Measurements from ENCODE around the gene SSC4D. TPM values are rescaled to one million over a fixed set of nuclear protein-coding genes. Genes with fewer than 3 reads are reported as not detected.
"Not testable (repeated sequence)": the region's sequence is repeated elsewhere in the genome, so short reads cannot be mapped to it uniquely, and the experiment has no call there.

SSC4D gene
- total RNA-seq, 4 donors from 2014 or later: 0.39 to 0.66 (median 0.46) TPM; not detected in 1

DNA sequence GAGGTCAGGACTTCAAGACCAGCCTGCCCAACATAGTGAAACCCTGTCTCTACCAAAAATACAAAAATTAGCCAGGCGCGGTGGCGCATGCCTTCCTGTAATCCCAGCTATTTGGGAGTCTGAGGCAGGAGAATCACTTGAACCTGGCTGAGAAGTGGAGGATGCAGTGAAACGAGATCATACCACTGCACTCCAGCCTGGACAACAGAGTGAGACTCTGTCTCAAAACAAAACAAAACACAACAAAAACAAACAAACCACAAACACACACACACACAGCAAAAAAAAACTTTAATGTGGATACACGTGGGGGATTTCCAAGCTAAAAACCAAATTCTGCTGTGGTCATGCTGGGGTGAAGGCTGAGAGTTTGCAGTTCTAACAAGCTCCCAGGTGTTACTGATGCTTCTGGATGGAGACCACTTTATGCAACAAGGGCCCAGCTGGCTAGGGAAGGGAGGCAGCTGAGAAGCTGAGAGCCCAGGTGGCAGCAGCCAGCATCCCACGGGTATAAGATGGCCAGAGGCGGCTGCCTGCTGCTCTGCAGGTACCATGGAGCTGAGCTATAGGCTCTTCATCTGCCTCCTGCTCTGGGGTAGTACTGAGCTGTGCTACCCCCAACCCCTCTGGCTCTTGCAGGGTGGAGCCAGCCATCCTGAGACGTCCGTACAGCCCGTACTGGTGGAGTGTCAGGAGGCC lies 15.1 kb upstream of the SSC4D start, which contains the start of gene ZP3:
Gene ZP3, plus strand, starts transcription at position 538 of the 699 bp plus-strand sequence. Its CDS starts 15 bp downstream, at position 553.
- peak; percentile 74 for DNase-seq (ENCODE audit: extremely low spot score)
- H3K36me3 ChIP-seq: no peaks in the 10 kb centered on the region
- peaks cover 0 to 31% (median 0%) of the 10 kb centered on the region in 4 donors for H3K27me3 ChIP-seq
- H3K4me3 ChIP-seq: no peak within 1 kb of the TSS
- no peak within 1 kb of the TSS for H3K27ac ChIP-seq (replicated peaks in 1 of 4)
- intact Hi-C loops (cut with DNase I): no loop called here
- peaks cover 0 to 4% (median 0%) of the 10 kb centered on the region in 4 donors for H3K9me3 ChIP-seq
- H3K4me1 ChIP-seq: no peaks in the 10 kb centered on the region
- TF ChIP-seq EP300 (IDR thresholded peaks at IDR 0.05) (no peak), POLR2A (IDR thresholded peaks at IDR 0.05; ENCODE audit: low read depth) (no peak), POLR2AphosphoS5 (IDR thresholded peaks at IDR 0.05) (no peak)
- TF ChIP-seq, protein P1, sequence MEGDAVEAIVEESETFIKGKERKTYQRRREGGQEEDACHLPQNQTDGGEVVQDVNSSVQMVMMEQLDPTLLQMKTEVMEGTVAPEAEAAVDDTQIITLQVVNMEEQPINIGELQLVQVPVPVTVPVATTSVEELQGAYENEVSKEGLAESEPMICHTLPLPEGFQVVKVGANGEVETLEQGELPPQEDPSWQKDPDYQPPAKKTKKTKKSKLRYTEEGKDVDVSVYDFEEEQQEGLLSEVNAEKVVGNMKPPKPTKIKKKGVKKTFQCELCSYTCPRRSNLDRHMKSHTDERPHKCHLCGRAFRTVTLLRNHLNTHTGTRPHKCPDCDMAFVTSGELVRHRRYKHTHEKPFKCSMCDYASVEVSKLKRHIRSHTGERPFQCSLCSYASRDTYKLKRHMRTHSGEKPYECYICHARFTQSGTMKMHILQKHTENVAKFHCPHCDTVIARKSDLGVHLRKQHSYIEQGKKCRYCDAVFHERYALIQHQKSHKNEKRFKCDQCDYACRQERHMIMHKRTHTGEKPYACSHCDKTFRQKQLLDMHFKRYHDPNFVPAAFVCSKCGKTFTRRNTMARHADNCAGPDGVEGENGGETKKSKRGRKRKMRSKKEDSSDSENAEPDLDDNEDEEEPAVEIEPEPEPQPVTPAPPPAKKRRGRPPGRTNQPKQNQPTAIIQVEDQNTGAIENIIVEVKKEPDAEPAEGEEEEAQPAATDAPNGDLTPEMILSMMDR (IDR thresholded peaks at IDR 0.05): no peak
- WGBS: 84% methylated on average over 8 of the region's 10 CpGs

DNA sequence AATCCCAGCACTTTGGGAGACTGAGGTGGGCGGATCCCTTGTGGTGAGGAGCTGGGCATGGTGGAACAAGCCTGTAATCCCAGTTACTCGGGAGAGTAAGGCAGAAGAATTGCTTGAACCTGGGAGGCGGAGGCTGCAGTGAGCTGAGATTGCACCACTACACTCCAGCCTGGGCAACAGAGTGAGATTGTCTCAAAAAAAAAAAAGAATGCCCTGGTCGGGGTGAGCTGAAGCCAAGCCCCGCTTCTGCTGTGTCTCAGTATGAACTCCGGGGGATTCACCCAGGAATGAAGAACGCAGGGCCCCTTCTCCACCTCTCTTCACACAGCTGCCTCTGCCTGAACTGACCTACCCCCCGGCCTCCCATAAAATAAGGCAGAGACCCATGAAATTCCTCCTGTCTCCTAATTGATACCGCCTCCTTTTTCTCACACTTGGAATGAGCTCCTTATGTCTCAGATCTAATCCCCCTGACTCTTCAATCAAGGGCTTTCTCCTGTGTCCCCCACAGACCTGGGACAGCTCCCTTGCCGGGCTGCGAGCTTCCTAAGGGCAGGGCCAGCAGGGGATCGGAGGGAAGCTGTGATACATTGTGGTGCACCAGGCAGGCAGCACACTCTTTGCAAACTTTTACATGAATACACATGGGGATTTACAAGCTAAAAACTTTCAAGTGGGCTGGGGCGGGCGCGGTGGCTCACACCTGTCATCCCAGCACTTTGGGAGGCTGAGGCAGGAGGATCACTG lies 14.3 kb upstream of the SSC4D start:
- intact Hi-C loops (cut with DNase I): no loop called here
- H3K4me3 ChIP-seq: no peak overlapping the region
- H3K27me3 ChIP-seq: peaks cover 0 to 31% (median 0%) of the 10 kb centered on the region in 4 donors
- no peak for TF ChIP-seq POLR2AphosphoS5 (IDR thresholded peaks at IDR 0.05)
- peak; percentile 86 for DNase-seq (ENCODE audit: extremely low spot score)
- H3K9me3 ChIP-seq: peaks cover 0 to 4% (median 0%) of the 10 kb centered on the region in 4 donors
- whole genome bisulfite sequencing: 65% methylated on average over 15 of the region's 15 CpGs
- no peak overlapping the region for H3K27ac ChIP-seq (replicated peaks in 1 of 4)
- H3K4me1 ChIP-seq: no peaks in the 10 kb centered on the region
- no peaks in the 10 kb centered on the region for H3K36me3 ChIP-seq

DNA sequence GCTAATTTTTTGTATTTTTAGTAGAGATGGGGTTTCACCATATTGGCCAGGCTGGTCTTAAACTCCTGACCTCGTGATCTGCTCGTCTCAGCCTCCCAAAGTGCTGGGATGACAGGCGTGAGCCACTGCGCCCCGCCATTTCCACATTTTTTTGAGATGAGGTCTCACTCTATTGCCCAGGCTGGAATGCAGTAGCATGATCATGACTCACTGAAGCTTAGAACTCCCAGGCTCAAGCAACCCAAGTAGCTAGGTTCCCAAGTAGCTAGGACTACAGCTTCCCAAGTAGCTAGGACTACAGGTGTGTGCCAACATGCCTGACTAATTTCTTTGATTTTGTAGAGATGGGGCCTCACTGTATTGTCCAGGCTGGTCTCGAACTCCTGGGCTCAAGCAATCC lies 11.6 kb upstream of the SSC4D start:
- WGBS: 82% methylated on average over 6 of the region's 6 CpGs
- intact Hi-C loops (cut with DNase I); DNase-seq (ENCODE audit: extremely low spot score); H3K27ac ChIP-seq (replicated peaks in 1 of 4); H3K4me3 ChIP-seq; H3K36me3 ChIP-seq; H3K9me3 ChIP-seq; H3K4me1 ChIP-seq: not testable (repeated sequence)
- peaks cover 0 to 31% (median 0%) of the 10 kb centered on the region in 4 donors for H3K27me3 ChIP-seq

DNA sequence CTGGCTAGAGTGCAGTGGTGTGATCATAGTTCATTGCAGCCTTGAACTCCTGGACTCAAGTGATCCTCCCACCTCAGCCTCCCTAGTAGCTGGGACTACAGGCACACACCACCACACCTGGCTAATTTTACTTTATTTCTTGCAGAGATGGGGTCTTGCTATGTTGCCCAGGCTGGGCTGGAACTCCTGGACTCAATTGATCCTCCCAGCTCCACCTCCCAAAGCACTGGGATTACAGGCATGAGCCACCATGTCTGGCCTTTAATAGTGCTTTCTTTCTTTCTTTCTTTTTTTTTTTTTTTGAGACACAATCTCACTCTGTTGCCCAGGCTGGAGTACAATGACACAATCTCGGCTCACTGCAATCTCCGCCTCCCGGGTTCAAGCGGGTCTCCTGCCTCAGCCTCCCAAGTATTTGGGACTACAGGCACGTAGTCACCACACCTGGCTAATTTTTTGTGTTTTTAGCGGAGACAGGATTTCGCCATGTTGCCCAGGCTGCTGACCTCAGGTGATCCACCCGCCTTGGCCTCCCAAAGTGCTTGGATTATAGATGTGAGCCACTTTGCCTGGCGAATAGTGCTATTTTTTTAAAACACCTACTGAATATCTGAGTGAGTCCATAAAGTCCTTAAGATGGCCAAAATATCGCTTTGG lies 8.3 kb upstream of the SSC4D start:
- H3K27me3 ChIP-seq; intact Hi-C loops (cut with DNase I); H3K4me1 ChIP-seq; H3K27ac ChIP-seq (replicated peaks in 1 of 4); H3K36me3 ChIP-seq; H3K9me3 ChIP-seq; H3K4me3 ChIP-seq; DNase-seq (ENCODE audit: extremely low spot score): not testable (repeated sequence)
- 93% methylated on average over 9 of the region's 10 CpGs for WGBS

DNA sequence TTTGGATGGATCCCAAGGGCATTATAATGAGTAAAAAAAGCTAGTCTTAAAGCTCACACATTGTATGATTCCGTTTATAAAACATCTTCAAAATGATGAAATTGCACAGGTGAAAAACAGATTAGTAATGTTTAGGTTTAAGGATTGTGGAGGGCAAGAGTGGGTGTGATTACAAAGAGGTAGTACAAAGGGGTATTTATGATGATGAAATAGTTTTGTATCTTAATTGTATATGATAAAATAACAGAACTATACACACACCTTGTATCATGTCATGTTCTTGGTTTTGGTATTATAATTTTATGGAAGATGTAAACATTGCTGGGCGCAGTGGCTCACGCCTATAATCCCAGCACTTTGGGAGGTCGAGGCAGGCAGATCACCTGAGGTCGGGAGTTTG lies 2.8 kb upstream of the SSC4D start:
- no peak overlapping the region for H3K4me3 ChIP-seq
- H3K36me3 ChIP-seq: no peaks in the 10 kb centered on the region
- intact Hi-C loops (cut with DNase I): no loop called here
- no peak for DNase-seq (ENCODE audit: extremely low spot score)
- TF ChIP-seq, protein P1 (IDR thresholded peaks at IDR 0.05): no peak
- TF ChIP-seq EP300 (IDR thresholded peaks at IDR 0.05) (no peak), POLR2A (IDR thresholded peaks at IDR 0.05; ENCODE audit: low read depth) (no peak), POLR2AphosphoS5 (IDR thresholded peaks at IDR 0.05) (no peak)
- no peaks in the 10 kb centered on the region for H3K27me3 ChIP-seq
- H3K27ac ChIP-seq (replicated peaks in 1 of 4): no peak overlapping the region
- H3K4me1 ChIP-seq: no peaks in the 10 kb centered on the region
- 73% methylated on average over 5 of the region's 5 CpGs for WGBS
- H3K9me3 ChIP-seq: no peaks in the 10 kb centered on the region

DNA sequence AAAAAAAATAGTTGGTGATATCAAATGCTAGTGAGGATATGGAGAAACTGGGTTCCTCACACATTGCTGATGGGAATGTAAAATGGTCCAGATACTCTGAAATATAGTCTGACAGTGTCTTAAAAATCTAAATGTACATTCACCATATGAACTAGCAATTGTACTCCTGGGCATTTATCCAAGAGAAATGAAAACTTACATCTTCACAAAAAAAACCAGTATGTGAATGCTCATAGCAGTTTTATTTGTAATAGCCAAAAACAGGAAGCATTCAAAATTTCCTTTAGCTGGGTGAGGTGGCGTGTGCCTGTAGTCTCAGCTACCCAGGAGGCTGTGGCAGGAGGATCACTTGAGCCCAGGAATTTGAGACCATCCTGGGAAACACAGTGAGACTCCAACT lies 2.1 kb upstream of the SSC4D start:
- TF ChIP-seq POLR2AphosphoS5 (IDR thresholded peaks at IDR 0.05) (no peak), EP300 (IDR thresholded peaks at IDR 0.05) (no peak), POLR2A (IDR thresholded peaks at IDR 0.05; ENCODE audit: low read depth) (no peak)
- TF ChIP-seq, protein P1 (IDR thresholded peaks at IDR 0.05): no peak
- no peak overlapping the region for H3K27ac ChIP-seq (replicated peaks in 1 of 4)
- H3K36me3 ChIP-seq: no peaks in the 10 kb centered on the region
- 71% methylated on average over 1 of the region's 1 CpG for WGBS
- H3K4me3 ChIP-seq: no peak overlapping the region
- intact Hi-C loops (cut with DNase I): no loop called here
- H3K27me3 ChIP-seq: no peaks in the 10 kb centered on the region
- no peaks in the 10 kb centered on the region for H3K4me1 ChIP-seq
- H3K9me3 ChIP-seq: no peaks in the 10 kb centered on the region
- no peak for DNase-seq (ENCODE audit: extremely low spot score)
